LNCaP clone FGC (cell line): Measurements from ENCODE around the gene LRRC59.

ENCODE experiments used
- DNase-seq: peaks from one replicate; pipeline ENCODE4 v3.0.0-alpha.2; 2011; ENCODE audit warnings: low read depth
- H3K4me3 ChIP-seq: 2 replicates; pipeline ENCODE4 v1.5.1; 2011; ENCODE audit warnings: mild to moderate bottlenecking, low read depth, low read length, control low read depth
- TF ChIP-seq, protein P1 (sequence below): IDR thresholded peaks from 2 replicates; pipeline ENCODE4 v1.5.1; 2012; ENCODE audit warnings: mild to moderate bottlenecking; ENCODE audit not compliant: control insufficient read depth, insufficient read depth; ENCODE audit errors: extremely low read depth

The LRRC59 gene

GRCh38 chr17:50397111-50397918 is at the start of gene LRRC59:
Gene LRRC59, minus strand, starts transcription at chr17:50397523. Its CDS starts 206 bp downstream, at chr17:50397317.
- peak within 1 kb of the TSS; percentile 73 for H3K4me3 ChIP-seq

DNA sequence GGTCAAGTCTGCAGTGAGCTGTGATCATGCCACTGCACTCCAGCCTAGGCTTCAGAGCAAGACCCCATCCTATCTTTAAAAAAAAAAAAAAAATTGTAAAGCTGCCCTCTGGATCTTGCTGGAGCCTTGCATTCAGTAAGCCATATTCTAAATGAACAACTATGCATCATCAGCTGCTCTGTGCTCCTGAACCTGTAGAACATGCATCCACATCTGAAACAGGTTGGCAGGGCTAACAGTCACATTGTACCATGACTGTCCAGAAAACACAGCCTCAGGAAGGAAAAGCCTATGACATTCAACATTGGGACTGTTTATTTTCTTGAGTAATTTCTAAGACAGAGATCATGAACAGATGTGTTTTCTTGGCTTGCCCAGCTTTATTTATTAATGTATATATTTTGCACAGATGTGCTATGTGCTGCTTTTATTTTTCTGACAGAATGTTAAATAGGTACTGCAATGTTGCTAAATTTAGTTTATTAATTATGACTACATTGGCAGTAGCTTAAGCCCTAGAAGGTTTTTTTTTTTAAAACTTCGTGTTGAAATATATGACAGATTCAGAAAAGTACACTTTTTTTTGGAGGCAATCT is 48.5 kb upstream of the LRRC59 start:
- no peak overlapping the region for H3K4me3 ChIP-seq
- no peak for DNase-seq
- TF ChIP-seq, protein P1, sequence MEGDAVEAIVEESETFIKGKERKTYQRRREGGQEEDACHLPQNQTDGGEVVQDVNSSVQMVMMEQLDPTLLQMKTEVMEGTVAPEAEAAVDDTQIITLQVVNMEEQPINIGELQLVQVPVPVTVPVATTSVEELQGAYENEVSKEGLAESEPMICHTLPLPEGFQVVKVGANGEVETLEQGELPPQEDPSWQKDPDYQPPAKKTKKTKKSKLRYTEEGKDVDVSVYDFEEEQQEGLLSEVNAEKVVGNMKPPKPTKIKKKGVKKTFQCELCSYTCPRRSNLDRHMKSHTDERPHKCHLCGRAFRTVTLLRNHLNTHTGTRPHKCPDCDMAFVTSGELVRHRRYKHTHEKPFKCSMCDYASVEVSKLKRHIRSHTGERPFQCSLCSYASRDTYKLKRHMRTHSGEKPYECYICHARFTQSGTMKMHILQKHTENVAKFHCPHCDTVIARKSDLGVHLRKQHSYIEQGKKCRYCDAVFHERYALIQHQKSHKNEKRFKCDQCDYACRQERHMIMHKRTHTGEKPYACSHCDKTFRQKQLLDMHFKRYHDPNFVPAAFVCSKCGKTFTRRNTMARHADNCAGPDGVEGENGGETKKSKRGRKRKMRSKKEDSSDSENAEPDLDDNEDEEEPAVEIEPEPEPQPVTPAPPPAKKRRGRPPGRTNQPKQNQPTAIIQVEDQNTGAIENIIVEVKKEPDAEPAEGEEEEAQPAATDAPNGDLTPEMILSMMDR, result no peak

More at GRCh38 chr17:50397111-50397918, at the start of gene LRRC59:
- TF ChIP-seq, protein P1, result peak; percentile 100
- DNase-seq, result no peak

- TF ChIP-seq, protein P1, result no peak
- no peak overlapping the region for H3K4me3 ChIP-seq
- DNase-seq, result no peak
These were observed 47.8 kb upstream of the LRRC59 start for GRCh38 chr17:50444841-50445715.

DNA sequence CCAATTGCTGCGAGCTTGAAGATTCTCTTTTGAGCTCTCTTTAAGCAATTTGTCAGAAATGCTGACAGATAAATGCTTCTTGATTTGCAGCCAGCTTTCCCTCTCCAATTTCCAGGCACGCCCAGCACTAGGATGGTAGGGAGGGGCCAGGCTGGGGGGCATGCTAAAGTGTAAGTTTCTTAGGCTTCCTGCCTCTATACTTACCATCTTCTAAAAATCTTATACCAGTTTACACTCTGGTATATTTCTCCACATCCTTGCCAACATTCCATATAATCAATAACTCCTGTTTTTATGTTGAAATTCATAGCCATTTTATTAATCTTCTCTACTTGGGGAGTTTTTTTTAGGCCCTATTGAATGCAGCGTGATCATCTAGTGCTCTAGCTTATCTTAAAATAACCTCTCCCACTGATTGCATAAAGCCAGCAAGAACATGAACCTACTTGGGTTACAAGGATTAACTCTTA is 46.2 kb upstream of the LRRC59 start:
- H3K4me3 ChIP-seq, result no peak overlapping the region
- DNase-seq, result no peak
- TF ChIP-seq, protein P1, result no peak

- no peak for DNase-seq
- no peak overlapping the region for H3K4me3 ChIP-seq
- TF ChIP-seq, protein P1, result no peak
These were observed 43.8 kb upstream of the LRRC59 start for GRCh38 chr17:50440838-50441829.
